Measurements from ENCODE around the gene SLC51A.
A peak's percentile ranks its signal among the peaks of the same experiment; 100 is the strongest.

The SLC51A gene

DNA sequence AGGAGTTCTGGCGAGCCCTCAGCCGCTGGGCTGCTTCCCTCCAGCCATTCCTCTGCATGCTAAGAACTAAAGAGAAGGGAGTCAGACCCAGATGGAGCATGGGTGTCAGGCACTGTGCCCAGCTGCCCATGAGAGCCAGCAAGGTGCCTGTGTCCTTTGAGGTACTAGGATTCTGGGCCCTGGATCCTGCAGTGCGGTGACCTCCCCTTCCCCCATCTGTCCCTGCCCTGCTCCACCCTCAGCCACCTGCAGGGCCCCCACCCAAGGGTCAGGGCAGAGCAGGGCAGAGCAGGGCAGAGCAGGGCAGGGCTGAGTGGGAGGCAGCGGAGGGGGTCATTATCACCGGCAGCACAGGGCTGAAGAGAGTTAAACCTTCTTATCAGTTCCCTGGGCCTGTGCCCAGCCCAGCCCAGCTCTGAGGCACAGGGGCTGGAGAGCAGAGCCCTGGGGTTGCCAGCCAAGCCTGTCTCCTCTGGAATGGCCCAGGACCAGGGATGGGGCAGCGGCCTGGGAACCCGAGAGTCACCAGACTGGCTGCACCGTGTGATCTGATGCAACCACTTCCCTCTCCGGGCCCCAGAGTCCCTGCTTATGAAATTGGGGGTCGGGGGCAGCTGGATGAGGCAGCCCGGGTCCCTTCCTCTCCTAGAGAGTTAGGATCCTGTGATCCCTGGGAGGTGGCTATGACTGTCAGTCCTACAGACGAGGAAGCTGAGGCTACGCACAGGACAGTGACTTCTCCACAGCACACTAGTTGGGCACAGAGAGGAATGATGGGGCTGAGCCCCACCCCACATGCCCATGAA, 22.4 kb upstream of the SLC51A start:
- DNase-seq (ENCODE audit: low read depth), result no peak
- TF ChIP-seq, protein P1, sequence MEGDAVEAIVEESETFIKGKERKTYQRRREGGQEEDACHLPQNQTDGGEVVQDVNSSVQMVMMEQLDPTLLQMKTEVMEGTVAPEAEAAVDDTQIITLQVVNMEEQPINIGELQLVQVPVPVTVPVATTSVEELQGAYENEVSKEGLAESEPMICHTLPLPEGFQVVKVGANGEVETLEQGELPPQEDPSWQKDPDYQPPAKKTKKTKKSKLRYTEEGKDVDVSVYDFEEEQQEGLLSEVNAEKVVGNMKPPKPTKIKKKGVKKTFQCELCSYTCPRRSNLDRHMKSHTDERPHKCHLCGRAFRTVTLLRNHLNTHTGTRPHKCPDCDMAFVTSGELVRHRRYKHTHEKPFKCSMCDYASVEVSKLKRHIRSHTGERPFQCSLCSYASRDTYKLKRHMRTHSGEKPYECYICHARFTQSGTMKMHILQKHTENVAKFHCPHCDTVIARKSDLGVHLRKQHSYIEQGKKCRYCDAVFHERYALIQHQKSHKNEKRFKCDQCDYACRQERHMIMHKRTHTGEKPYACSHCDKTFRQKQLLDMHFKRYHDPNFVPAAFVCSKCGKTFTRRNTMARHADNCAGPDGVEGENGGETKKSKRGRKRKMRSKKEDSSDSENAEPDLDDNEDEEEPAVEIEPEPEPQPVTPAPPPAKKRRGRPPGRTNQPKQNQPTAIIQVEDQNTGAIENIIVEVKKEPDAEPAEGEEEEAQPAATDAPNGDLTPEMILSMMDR (conservative IDR thresholded peaks at IDR 0.05; ENCODE audit: low read length), result no peak
- no peak overlapping the region for H3K4me3 ChIP-seq (ENCODE audit: low read length)

DNA sequence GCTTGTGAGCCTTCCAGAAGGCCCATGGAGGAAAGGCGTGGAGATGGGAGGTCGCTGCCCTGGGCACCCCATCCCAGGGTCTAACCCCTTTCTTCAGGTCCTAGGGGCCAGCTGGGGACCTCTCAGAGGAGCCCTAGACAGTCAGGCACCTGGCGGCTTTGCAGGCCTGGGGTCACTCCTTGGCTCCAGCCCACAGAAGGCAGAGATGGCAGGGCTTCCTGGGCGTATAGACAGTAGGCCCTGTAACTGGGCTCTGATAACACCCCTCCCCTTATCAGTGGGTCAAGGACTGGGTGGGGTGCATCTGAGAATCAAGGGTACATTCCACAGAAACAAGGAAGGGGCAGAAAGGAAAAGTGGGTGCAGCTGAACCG, 21.8 kb upstream of the SLC51A start:
- H3K4me3 ChIP-seq (ENCODE audit: low read length), result no peak overlapping the region
- TF ChIP-seq, protein P1 (conservative IDR thresholded peaks at IDR 0.05; ENCODE audit: low read length), result no peak
- DNase-seq (ENCODE audit: low read depth), result no peak

DNA sequence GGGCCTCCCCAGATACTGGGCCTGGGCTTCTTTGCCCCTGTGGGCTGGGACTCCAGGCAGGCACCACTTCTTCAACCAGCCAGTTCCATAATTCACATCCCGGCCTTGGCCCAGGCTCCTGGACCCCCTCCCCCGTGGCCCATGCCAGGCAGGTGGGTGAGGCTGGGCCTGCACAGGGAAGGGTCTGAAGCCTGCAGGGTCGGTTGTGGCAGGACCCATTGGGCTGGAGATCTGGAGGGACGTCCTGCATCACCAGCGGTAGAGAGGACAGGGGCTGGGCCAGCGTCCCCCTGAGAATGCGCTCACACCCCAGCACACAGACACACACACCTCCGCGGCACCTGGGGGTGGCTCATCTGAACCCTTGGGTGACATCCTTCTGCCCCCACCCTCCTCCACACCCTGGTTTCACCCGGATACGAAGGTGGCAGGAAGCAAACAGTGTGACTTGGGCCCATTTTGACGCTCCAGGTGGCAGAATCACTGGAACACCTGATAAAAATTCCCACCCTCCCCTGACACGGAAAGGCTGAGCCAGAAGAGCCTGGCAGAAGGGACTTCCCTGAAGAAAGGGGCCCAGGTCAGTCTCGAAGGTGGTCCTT, 20.6 kb upstream of the SLC51A start:
- no peak for DNase-seq (ENCODE audit: low read depth)
- TF ChIP-seq, protein P1 (conservative IDR thresholded peaks at IDR 0.05; ENCODE audit: low read length), result no peak
- no peak overlapping the region for H3K4me3 ChIP-seq (ENCODE audit: low read length)

DNA sequence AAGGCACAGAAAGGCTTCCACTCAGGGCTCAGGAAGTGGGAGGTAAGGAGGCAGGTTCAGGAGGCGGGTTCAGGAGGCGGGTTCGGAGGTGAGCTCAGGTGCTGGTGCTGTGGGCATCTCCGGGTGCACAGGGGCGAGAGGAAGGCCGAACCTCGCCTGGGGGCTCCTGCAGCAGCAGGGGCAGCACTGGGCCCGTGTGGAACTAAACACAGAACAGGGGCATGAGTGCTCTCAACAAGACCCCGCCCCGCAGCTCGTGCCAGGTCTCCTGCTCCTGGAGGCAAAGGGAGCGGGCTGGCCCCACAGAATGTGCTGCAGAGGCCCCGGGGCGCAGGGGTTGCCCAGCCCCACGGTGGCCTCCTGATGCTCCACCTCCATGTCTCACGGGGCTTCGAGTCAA, 18.8 kb upstream of the SLC51A start:
- TF ChIP-seq, protein P1 (conservative IDR thresholded peaks at IDR 0.05; ENCODE audit: low read length), result no peak
- no peak for DNase-seq (ENCODE audit: low read depth)
- no peak overlapping the region for H3K4me3 ChIP-seq (ENCODE audit: low read length)

DNA sequence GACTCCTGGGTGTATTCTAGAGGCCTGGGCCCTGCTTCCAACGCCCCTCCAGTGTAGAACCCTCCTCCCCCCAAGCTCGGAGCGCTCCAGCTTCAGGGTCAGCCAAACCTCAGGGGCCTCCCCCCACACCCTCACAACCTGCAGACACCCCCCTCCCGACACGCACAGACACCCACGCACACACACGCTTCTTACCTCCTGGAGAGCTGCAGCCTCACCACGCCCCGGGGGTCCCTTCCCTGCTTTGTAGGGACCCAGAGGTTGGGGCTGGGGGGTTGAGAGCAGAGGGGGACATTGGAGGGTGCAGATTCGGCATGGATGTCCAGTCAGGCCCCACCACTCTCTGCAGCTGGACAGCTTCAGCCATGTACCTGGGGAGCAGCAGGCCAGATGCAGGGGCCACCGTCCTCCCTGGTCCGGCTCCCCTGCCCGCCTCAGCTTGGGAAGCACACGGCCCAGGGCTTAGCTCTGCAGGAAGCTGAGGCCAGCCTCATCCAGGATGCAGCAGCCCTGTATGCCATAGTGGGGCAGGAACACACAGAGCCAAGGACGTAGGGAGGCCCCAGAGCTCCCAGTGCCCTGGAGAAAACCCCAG, 18.2 kb upstream of the SLC51A start:
- H3K4me3 ChIP-seq (ENCODE audit: low read length), result no peak overlapping the region

DNA sequence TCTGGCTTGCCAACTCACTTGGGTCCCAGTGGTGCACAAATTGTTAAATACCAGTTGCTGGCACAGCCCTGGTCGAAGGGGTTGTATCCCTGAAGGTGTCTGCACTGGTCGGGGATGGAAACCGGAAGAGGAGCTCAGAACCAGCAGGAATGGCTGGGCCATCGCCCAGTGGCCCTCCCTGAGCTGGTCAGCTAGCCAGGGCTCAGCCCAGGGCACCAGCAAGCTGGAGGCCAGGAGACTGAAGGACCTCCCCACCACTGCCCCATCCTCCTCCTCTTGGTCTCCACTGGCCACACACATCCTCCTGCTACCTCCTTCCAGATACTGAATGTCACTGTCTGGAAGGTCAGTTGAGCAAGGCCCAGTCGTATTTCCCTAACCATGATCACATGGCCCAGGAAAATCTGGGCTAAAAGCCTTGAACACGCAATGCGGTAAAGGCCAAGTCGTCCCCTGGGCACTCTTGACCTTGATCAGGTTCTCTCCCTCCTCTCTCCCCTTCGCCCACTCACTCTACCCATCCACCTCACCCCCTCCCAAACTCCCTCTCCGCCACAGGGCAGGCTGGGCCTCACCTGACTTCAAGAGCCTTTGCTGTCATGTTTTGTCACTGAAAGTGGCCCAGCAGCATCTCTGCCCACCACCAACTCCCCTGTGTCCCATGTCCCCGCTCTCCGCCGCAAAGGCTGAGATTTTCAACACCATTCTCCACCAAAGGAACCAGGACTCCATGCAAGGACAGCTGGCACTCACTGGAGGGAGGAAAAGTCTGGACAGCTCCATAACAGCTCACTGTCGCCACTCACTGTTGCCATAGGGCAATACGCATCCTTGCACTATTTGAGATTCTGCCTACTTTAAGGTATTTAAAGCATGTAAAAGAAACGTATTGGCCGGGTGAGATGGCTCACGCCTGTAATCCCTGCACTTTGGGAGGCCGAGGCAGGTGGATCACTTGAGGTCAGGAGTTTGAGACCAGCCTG, 17.3 kb upstream of the SLC51A start:
- H3K4me3 ChIP-seq (ENCODE audit: low read length), result no peak overlapping the region

More for the DNA sequence above, 18.2 kb upstream of the SLC51A start:
- TF ChIP-seq, protein P1 (conservative IDR thresholded peaks at IDR 0.05; ENCODE audit: low read length), result no peak
- DNase-seq (ENCODE audit: low read depth), result no peak

More for the DNA sequence above, 17.3 kb upstream of the SLC51A start:
- TF ChIP-seq, protein P1 (conservative IDR thresholded peaks at IDR 0.05; ENCODE audit: low read length), result peak; percentile 15; the same call in 1 of the 2 replicates
- DNase-seq (ENCODE audit: low read depth), result no peak

Data from AG10803 (cell line).